ENCODE data around the gene P2RY11. TPM values are rescaled to one million over a fixed set of nuclear protein-coding genes. Genes with fewer than 3 reads are reported as not detected.

The P2RY11 gene
- total RNA-seq, 1 experiment from 2014 or later, result 20.7 TPM

DNA sequence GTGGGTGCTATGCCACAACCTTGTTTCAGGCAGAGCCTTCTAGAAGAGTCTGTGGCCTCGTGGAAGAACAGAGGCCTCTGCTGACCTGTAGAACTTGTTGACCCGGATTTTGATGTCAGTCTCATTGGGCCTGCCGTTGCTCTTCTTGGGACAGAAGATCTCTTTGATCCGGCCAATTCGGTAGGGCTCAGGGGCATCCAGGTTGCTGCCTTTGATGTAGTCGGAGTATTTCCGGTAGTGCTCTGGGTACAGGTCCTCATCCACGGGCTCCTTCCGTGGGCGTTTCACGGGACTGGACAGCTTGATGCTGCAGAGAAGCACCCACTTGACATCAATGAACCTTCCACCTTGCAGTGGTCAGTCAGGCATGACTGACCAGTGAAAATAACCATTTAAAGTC is 32.2 kb downstream of the P2RY11 start:
- no peaks in the 10 kb centered on the region for H3K9me3 Mint-ChIP-seq (ENCODE audit: low read depth, unreplicated experiment)
- no peak overlapping the region for H3K27ac Mint-ChIP-seq (ENCODE audit: unreplicated experiment)
- H3K27me3 Mint-ChIP-seq (ENCODE audit: unreplicated experiment), result no peaks in the 10 kb centered on the region
- TF ChIP-seq, protein P1, sequence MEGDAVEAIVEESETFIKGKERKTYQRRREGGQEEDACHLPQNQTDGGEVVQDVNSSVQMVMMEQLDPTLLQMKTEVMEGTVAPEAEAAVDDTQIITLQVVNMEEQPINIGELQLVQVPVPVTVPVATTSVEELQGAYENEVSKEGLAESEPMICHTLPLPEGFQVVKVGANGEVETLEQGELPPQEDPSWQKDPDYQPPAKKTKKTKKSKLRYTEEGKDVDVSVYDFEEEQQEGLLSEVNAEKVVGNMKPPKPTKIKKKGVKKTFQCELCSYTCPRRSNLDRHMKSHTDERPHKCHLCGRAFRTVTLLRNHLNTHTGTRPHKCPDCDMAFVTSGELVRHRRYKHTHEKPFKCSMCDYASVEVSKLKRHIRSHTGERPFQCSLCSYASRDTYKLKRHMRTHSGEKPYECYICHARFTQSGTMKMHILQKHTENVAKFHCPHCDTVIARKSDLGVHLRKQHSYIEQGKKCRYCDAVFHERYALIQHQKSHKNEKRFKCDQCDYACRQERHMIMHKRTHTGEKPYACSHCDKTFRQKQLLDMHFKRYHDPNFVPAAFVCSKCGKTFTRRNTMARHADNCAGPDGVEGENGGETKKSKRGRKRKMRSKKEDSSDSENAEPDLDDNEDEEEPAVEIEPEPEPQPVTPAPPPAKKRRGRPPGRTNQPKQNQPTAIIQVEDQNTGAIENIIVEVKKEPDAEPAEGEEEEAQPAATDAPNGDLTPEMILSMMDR (IDR thresholded peaks at IDR 0.05; ENCODE audit: unreplicated experiment), result no peak
- no peak for DNase-seq
- intact Hi-C loops (cut with micrococcal nuclease; ENCODE audit: unreplicated experiment), result no loop called here
- H3K4me1 Mint-ChIP-seq (ENCODE audit: low read depth, unreplicated experiment), result no peaks in the 10 kb centered on the region
- CTCF ChIA-PET, result interaction anchor here (0.6 kb wide), 1 partner anchor 37 kb away, joined by 5 read pairs; no protein-coding TSS in a partner anchor
- no peak overlapping the region for H3K4me3 Mint-ChIP-seq (ENCODE audit: low read depth, unreplicated experiment)
- BruUV-seq (replicated peaks), result no TSS peak
- H3K36me3 Mint-ChIP-seq (ENCODE audit: insufficient read depth, unreplicated experiment), result peaks cover 25% of the 10 kb centered on the region

DNA sequence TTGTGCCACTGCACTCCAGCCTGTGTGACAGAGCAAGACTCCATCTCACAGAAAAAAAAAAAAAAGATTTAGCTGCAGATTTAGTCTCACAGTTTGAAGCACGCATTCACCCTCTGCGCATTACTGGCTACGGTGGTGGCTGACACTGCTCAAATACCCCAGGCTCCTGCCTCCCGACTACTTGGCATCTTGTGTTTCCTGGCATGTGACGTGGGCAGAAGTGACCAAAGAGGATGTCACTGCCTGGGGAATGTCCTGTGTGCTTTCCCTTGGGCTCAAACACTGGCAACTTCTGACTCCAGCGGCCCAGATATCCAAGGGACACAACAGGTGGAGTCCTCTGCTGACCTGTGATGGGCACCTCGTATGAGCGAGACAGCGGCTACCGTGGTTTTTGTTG is 32.9 kb downstream of the P2RY11 start:
- CTCF ChIA-PET, result no interaction called here
- TF ChIP-seq, protein P1 (IDR thresholded peaks at IDR 0.05; ENCODE audit: unreplicated experiment), result no peak
- H3K9me3 Mint-ChIP-seq (ENCODE audit: low read depth, unreplicated experiment), result no peaks in the 10 kb centered on the region
- H3K4me1 Mint-ChIP-seq (ENCODE audit: low read depth, unreplicated experiment), result no peaks in the 10 kb centered on the region
- intact Hi-C loops (cut with micrococcal nuclease; ENCODE audit: unreplicated experiment), result no loop called here
- peaks cover 26% of the 10 kb centered on the region for H3K36me3 Mint-ChIP-seq (ENCODE audit: insufficient read depth, unreplicated experiment)
- no peak for DNase-seq
- no peaks in the 10 kb centered on the region for H3K27me3 Mint-ChIP-seq (ENCODE audit: unreplicated experiment)
- H3K27ac Mint-ChIP-seq (ENCODE audit: unreplicated experiment), result no peak overlapping the region
- H3K4me3 Mint-ChIP-seq (ENCODE audit: low read depth, unreplicated experiment), result no peak overlapping the region
- BruUV-seq (replicated peaks), result no TSS peak

DNA sequence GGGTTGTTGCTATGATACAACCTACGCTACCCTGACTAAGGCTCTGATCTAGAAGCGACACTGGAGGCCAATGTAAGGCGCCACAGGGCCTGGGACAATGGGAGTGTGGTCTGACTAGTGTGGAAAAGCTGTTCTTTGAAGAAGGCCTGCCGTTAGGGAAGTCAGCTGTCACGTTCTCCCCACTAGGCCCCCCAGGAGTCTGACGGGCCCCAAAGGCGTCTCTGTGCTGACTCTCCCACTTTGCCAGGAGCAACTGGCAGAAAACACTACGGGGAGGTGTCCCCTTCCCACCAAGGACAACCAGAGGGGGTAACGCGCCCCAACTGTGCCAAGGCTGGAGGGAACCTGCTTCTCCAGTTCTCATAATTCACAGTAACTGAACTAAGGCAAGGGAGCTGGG is 33.5 kb downstream of the P2RY11 start:
- H3K4me1 Mint-ChIP-seq (ENCODE audit: low read depth, unreplicated experiment), result no peaks in the 10 kb centered on the region
- no peak overlapping the region for H3K27ac Mint-ChIP-seq (ENCODE audit: unreplicated experiment)
- CTCF ChIA-PET, result interaction anchor here (0.6 kb wide), 1 partner anchor 31 kb away, joined by 3 read pairs; no protein-coding TSS in a partner anchor
- no peaks in the 10 kb centered on the region for H3K9me3 Mint-ChIP-seq (ENCODE audit: low read depth, unreplicated experiment)
- BruUV-seq (replicated peaks), result no TSS peak
- no peaks in the 10 kb centered on the region for H3K27me3 Mint-ChIP-seq (ENCODE audit: unreplicated experiment)
- intact Hi-C loops (cut with micrococcal nuclease; ENCODE audit: unreplicated experiment), result no loop called here
- TF ChIP-seq, protein P1 (IDR thresholded peaks at IDR 0.05; ENCODE audit: unreplicated experiment), result no peak
- H3K4me3 Mint-ChIP-seq (ENCODE audit: low read depth, unreplicated experiment), result no peak overlapping the region
- peaks cover 21% of the 10 kb centered on the region for H3K36me3 Mint-ChIP-seq (ENCODE audit: insufficient read depth, unreplicated experiment)
- no peak for DNase-seq

DNA sequence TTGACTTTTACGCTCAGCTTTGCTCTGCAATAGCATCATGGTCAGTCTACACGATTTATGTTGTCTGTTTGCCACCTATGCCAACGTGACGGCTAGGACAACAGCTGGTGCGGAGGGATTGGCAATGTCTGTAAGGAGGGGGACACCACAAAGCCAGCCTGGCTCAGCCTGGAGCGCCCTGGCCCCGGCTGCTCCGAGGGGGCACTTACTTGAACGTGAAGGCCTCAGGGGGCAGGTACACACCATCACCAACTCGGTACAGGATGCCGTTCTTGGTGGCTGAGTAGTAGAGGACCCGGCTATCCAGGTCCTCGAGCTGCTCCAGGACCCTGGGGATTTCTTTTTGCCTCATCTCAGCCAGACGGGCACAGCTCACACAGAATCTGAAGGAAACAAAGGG is 34.6 kb downstream of the P2RY11 start:
- no peak for DNase-seq
- BruUV-seq (replicated peaks), result no TSS peak
- Mint-ChIP-seq H3K9me3 (ENCODE audit: low read depth, unreplicated experiment) (no peaks in the 10 kb centered on the region), H3K27me3 (ENCODE audit: unreplicated experiment) (no peaks in the 10 kb centered on the region), H3K4me3 (ENCODE audit: low read depth, unreplicated experiment) (no peak overlapping the region), H3K36me3 (ENCODE audit: insufficient read depth, unreplicated experiment) (peaks cover 21% of the 10 kb centered on the region), H3K4me1 (ENCODE audit: low read depth, unreplicated experiment) (no peaks in the 10 kb centered on the region), H3K27ac (ENCODE audit: unreplicated experiment) (no peak overlapping the region)
- intact Hi-C loops (cut with micrococcal nuclease; ENCODE audit: unreplicated experiment), result no loop called here
- CTCF ChIA-PET, result no interaction called here
- TF ChIP-seq, protein P1 (IDR thresholded peaks at IDR 0.05; ENCODE audit: unreplicated experiment), result no peak

Measured in Calu3 (cell line).